Activated T-helper 1 cell treated with anti-CD3 and anti-CD28 coated beads, Interleukin-12 subunit alpha, Interleukin-12 subunit beta, Interleukin-2, Interleukin-4 antibody, amounts not matched to agents 30 ng/mL and 10 ng/mL and 1 ng/mL, durations not matched to agents 14 hours and 24 hours and 36 hours (primary cell): ENCODE results near the gene CASP14. TPM values are rescaled to one million over a fixed set of nuclear protein-coding genes. Genes with fewer than 3 reads are reported as not detected.
"Not testable (repeated sequence)": the region's sequence is repeated elsewhere in the genome, so short reads cannot be mapped to it uniquely, and the experiment has no call there.

ENCODE experiments used
- DNase-seq: peaks from one replicate; pipeline ENCODE4 v3.0.0; 2021; ENCODE audit warnings: low spot score
- H3K27ac Mint-ChIP-seq: one replicate; pipeline ENCODE4 v1.8.0; 2021; ENCODE audit warnings: mild to moderate bottlenecking, mixed read lengths
- H3K27me3 Mint-ChIP-seq: one replicate; pipeline ENCODE4 v1.8.0; 2022; ENCODE audit warnings: mild to moderate bottlenecking, moderate library complexity, mixed read lengths; ENCODE audit not compliant: insufficient read depth
- H3K36me3 Mint-ChIP-seq: one replicate; pipeline ENCODE4 v1.8.0; 2021; ENCODE audit warnings: low read depth, mixed read lengths
- H3K4me1 Mint-ChIP-seq: one replicate; pipeline ENCODE4 v1.8.0; 2021; ENCODE audit warnings: low read depth, mixed read lengths
- H3K4me3 Mint-ChIP-seq: one replicate; pipeline ENCODE4 v1.8.0; 2021; ENCODE audit warnings: mild to moderate bottlenecking, moderate library complexity, mixed read lengths
- H3K9me3 Mint-ChIP-seq: one replicate; pipeline ENCODE4 v1.8.0; 2021; ENCODE audit warnings: mixed read lengths
- intact Hi-C: fragments of 100-400 bp; cut with micrococcal nuclease; formaldehyde crosslinking; loops from one replicate; pipeline ENCODE4 v1.15.1; 2024
- total RNA-seq: library from RNA; stranded (reverse); gene quantifications from 2 replicates; pipeline ENCODE4 v1.2.3, GENCODE V29; 2022

The CASP14 gene, protein sequence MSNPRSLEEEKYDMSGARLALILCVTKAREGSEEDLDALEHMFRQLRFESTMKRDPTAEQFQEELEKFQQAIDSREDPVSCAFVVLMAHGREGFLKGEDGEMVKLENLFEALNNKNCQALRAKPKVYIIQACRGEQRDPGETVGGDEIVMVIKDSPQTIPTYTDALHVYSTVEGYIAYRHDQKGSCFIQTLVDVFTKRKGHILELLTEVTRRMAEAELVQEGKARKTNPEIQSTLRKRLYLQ
- not detected in 2 replicates for total RNA-seq

DNA sequence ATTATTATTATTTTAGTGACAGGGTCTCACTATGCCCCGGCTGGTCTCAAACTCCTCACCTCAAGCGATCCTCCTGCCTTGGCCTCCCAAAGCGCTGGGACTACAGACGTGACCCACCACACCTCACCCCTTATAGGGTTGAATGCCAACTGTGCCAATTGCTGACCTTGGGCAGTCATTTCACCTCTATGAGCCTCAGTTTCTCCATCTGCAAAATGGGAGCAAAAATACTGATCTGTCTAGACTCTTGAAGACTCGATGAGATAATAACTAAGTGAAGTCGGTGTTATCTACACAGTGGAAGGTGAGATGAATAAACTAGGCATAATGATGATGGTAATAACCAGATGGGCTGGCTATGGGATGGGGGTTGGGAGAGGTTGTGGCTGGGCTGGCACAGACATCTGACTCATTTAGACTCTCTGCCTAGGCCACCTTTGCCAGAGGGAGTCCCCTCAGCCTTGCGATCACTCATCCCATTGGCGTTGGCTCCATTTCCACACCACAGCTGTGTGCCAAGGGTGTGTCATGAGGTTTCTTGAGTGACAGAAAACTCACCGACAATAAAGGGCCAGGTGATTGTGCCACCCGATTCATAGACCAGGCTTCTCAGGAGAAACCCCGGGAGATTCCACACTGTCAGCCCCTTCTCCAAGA lies at the start of gene CASP14:
Gene CASP14 (plus strand): TSS at position 596 of the 657 bp plus-strand sequence. CDS start 2,772 bp downstream, outside the sequence.
- H3K27me3 Mint-ChIP-seq, result no peaks in the 10 kb centered on the region
- H3K36me3 Mint-ChIP-seq, result no peaks in the 10 kb centered on the region
- H3K4me3 Mint-ChIP-seq, result no peak within 1 kb of the TSS
- no peaks in the 10 kb centered on the region for H3K9me3 Mint-ChIP-seq
- no peak for DNase-seq
- no peaks in the 10 kb centered on the region for H3K4me1 Mint-ChIP-seq
- intact Hi-C loops, result no loop called here
- no peak within 1 kb of the TSS for H3K27ac Mint-ChIP-seq

DNA sequence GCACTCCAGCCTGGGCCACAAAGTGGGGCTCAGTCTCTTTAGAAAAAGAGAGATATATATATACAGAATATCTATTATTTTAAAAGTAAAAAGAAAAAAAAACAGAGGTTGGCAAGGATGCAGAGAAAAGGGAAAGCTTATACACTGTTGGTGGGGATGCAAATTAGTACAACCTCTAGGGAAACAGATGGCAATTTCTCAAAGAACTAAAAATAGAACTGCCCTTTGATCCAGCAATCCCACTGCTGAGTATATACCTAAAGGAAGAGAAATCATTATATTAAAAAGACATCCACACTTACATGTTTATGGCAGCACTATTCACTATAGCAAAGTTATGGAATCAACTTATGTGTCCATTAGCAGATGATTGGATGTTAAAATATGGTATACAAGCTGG lies 41.0 kb upstream of the CASP14 start:
- no peaks in the 10 kb centered on the region for H3K9me3 Mint-ChIP-seq
- no peak overlapping the region for H3K4me3 Mint-ChIP-seq

DNA sequence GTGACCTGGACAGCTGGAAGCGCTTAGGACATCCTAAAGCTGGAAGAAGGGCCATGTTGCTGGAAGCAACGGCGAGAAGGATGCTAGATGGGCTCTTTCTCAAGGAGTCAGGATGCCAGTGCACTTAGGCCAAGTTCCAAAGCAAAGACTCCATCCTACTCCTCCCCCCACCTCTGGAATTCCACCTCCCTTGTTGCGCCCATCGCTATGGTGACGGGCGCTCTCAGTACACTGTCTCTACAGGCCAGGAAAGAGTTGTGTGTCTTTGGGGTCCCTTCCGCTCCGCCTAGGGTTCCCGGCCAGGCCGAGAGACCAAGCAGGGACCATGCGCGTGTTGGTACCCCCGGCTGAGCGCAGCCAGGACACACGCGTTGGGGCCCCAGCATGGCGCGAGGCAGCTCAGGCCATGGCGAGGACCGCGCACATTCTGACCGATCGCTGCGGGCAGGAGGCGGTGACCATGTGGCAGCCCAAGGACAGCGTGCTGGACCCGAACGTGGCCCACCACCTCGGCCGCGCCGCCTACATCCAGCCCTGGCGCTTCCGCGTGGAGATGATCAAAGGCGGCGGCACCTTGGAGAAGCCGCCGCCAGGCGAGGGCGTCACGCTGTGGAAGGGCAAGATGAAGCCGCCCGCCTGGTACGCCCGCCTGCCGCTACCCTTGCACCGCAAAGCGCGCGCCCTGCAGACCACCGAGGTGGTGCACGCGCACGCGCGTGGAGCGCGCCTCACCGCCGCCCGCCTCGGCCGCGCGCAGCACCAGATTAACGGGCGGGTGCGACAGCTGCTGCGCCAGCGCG lies 38.6 kb upstream of the CASP14 start:
- no peak overlapping the region for H3K27ac Mint-ChIP-seq
- H3K36me3 Mint-ChIP-seq, result no peaks in the 10 kb centered on the region
- no peaks in the 10 kb centered on the region for H3K9me3 Mint-ChIP-seq
- H3K27me3 Mint-ChIP-seq, result peaks cover 9% of the 10 kb centered on the region
- H3K4me3 Mint-ChIP-seq, result no peak overlapping the region
- H3K4me1 Mint-ChIP-seq, result no peaks in the 10 kb centered on the region
- intact Hi-C loops, result no loop called here
- no peak for DNase-seq

More for the DNA sequence above, 41.0 kb upstream of the CASP14 start:
- peaks cover 10% of the 10 kb centered on the region for H3K27me3 Mint-ChIP-seq
- H3K4me1 Mint-ChIP-seq, result no peaks in the 10 kb centered on the region
- no peaks in the 10 kb centered on the region for H3K36me3 Mint-ChIP-seq
- H3K27ac Mint-ChIP-seq, result no peak overlapping the region
- intact Hi-C loops, result no loop called here
- no peak for DNase-seq

- H3K4me3 Mint-ChIP-seq, result no peak overlapping the region
- intact Hi-C loops, result no loop called here
- H3K4me1 Mint-ChIP-seq, result no peaks in the 10 kb centered on the region
- no peaks in the 10 kb centered on the region for H3K36me3 Mint-ChIP-seq
- H3K27me3 Mint-ChIP-seq, result peaks cover 6% of the 10 kb centered on the region
- H3K27ac Mint-ChIP-seq, result no peak overlapping the region
- no peak for DNase-seq
- H3K9me3 Mint-ChIP-seq, result no peaks in the 10 kb centered on the region
Observed at GRCh38 chr19:15014579-15014978, 34.7 kb upstream of the CASP14 start.

DNA sequence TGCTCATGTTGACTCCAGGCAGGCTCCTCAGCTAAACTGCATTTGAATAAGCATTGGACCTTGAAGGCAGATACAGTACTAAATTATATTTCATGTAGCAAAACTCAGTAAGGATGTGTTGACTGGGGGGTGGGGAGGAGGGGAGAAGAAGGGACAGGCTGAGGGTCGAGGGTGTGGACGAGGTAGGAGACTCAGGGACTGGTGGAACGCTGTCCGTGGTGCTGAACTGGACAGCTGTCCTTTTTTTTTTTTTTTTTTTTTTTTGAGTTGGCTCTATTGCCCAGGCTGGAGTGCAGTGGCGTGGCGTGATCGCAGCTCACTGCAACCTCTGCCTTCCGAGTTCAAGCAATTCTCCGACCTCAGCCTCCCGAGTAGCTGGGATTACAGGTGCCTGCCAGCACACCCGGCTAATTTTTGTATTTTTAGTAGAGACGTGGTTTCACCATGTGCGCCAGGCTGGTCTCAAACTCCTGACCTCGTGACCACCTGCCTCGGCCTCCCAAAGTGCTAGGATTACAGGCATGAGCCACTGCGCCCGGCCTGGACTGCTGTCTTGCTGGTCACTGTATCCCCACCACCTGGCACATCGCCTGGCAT lies 33.2 kb upstream of the CASP14 start:
- no peak for DNase-seq
- intact Hi-C loops, result no loop called here
- H3K9me3 Mint-ChIP-seq, result no peaks in the 10 kb centered on the region
- H3K4me1 Mint-ChIP-seq, result no peaks in the 10 kb centered on the region
- no peak overlapping the region for H3K4me3 Mint-ChIP-seq
- H3K27ac Mint-ChIP-seq, result no peak overlapping the region
- no peaks in the 10 kb centered on the region for H3K36me3 Mint-ChIP-seq
- peaks cover 6% of the 10 kb centered on the region for H3K27me3 Mint-ChIP-seq

GRCh38 chr19:15018836-15019235 lies 30.4 kb upstream of the CASP14 start:
- DNase-seq, intact Hi-C loops, H3K36me3 Mint-ChIP-seq, H3K27me3 Mint-ChIP-seq, H3K9me3 Mint-ChIP-seq, H3K4me3 Mint-ChIP-seq, H3K27ac Mint-ChIP-seq, H3K4me1 Mint-ChIP-seq: not testable (repeated sequence)

DNA sequence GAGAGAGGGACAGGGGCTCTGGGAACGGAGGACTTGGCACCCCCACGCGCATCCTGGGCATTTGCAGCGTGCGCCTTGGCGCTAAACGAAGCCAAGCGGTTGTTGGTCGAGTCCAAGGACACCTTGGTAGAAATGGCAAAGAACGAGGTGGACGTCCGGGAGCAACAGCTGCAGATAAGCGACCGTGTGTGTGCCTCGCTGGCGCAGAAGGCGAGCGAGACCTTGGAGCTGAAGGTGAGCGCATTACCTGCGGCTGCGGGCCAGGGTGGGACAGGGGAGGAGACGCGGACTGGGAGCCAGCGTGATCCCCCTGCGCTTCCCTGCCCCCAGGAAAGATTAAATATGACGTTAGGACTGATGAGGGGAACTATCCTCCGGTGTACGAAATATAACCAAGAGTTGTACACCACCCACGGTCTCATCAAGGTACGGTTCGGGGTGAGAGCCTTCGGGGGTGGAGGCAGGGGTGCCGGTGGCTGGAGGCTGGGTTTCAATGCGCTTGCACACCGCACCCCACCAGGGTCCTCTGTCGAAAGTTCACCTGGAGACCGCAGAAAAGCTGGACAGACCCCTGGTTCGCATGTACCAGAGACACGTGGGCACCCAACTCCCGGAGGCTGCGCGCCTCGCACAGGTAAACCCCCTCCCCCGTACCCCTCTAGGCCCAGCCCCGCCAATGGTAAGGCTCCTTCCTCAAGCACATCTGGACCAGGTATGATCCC lies 27.8 kb upstream of the CASP14 start:
- Mint-ChIP-seq H3K4me1 (no peaks in the 10 kb centered on the region), H3K27me3 (no peaks in the 10 kb centered on the region), H3K9me3 (no peaks in the 10 kb centered on the region), H3K4me3 (no peak overlapping the region), H3K36me3 (no peaks in the 10 kb centered on the region), H3K27ac (no peak overlapping the region)
- DNase-seq, result no peak
- intact Hi-C loops, result no loop called here

GRCh38 chr19:15022752-15023151 lies 26.5 kb upstream of the CASP14 start:
- Mint-ChIP-seq H3K4me3 (no peak overlapping the region), H3K27me3 (no peaks in the 10 kb centered on the region), H3K36me3 (no peaks in the 10 kb centered on the region), H3K4me1 (no peaks in the 10 kb centered on the region), H3K9me3 (no peaks in the 10 kb centered on the region), H3K27ac (no peak overlapping the region)
- no peak for DNase-seq
- intact Hi-C loops, result no loop called here

GRCh38 chr19:15025217-15025616 lies 24.1 kb upstream of the CASP14 start:
- no peaks in the 10 kb centered on the region for H3K9me3 Mint-ChIP-seq
- H3K4me1 Mint-ChIP-seq, result no peaks in the 10 kb centered on the region
- no peak overlapping the region for H3K4me3 Mint-ChIP-seq
- no peaks in the 10 kb centered on the region for H3K36me3 Mint-ChIP-seq
- no peak for DNase-seq
- no peak overlapping the region for H3K27ac Mint-ChIP-seq
- no peaks in the 10 kb centered on the region for H3K27me3 Mint-ChIP-seq
- intact Hi-C loops, result no loop called here

- Mint-ChIP-seq H3K27ac (no peak overlapping the region), H3K9me3 (no peaks in the 10 kb centered on the region), H3K27me3 (no peaks in the 10 kb centered on the region), H3K36me3 (no peaks in the 10 kb centered on the region), H3K4me1 (no peaks in the 10 kb centered on the region), H3K4me3 (no peak overlapping the region)
- intact Hi-C loops, result no loop called here
- no peak for DNase-seq
Observed at GRCh38 chr19:15028490-15028889, 20.8 kb upstream of the CASP14 start.

GRCh38 chr19:15031675-15032074 lies 17.6 kb upstream of the CASP14 start:
- no peak for DNase-seq
- intact Hi-C loops, result no loop called here
- H3K27ac Mint-ChIP-seq, result no peak overlapping the region
- no peaks in the 10 kb centered on the region for H3K9me3 Mint-ChIP-seq
- H3K4me1 Mint-ChIP-seq, result no peaks in the 10 kb centered on the region
- H3K4me3 Mint-ChIP-seq, result no peak overlapping the region
- H3K36me3 Mint-ChIP-seq, result no peaks in the 10 kb centered on the region
- H3K27me3 Mint-ChIP-seq, result peaks cover 1% of the 10 kb centered on the region

GRCh38 chr19:15035795-15036311 lies 13.4 kb upstream of the CASP14 start:
- H3K4me1 Mint-ChIP-seq, result no peaks in the 10 kb centered on the region
- intact Hi-C loops, result no loop called here
- H3K27ac Mint-ChIP-seq, result no peak overlapping the region
- H3K9me3 Mint-ChIP-seq, result no peaks in the 10 kb centered on the region
- peaks cover 1% of the 10 kb centered on the region for H3K27me3 Mint-ChIP-seq
- DNase-seq, result no peak
- no peak overlapping the region for H3K4me3 Mint-ChIP-seq
- no peaks in the 10 kb centered on the region for H3K36me3 Mint-ChIP-seq
